Keratinocyte (primary cell): ENCODE measurements around the gene RNU7-1.

Experiments used
- EZH2 ChIP-seq: IDR thresholded peaks from one replicate; pipeline ENCODE4 v1.6.1; 2012; ENCODE audit warnings: inconsistent platforms, mild to moderate bottlenecking, low read length, moderate library complexity
- TF ChIP-seq, protein P1 (sequence below), 3 experiments: IDR thresholded peaks in 1 of 3; conservative IDR thresholded peaks in 1 of 3; optimal IDR thresholded peaks in 1 of 3; 2 replicates in 2 of 3; 3 replicates in 1 of 3; pipeline versions ENCODE3 to v1.5.1; 2011; ENCODE audit warnings: low read length in 3 of 3, mild to moderate bottlenecking in 3 of 3, moderate library complexity in 2 of 3, control low read depth in 1 of 3, inconsistent platforms in 1 of 3; ENCODE audit not compliant: insufficient read depth in 2 of 3; ENCODE audit errors: extremely low read depth in 1 of 3

DNA sequence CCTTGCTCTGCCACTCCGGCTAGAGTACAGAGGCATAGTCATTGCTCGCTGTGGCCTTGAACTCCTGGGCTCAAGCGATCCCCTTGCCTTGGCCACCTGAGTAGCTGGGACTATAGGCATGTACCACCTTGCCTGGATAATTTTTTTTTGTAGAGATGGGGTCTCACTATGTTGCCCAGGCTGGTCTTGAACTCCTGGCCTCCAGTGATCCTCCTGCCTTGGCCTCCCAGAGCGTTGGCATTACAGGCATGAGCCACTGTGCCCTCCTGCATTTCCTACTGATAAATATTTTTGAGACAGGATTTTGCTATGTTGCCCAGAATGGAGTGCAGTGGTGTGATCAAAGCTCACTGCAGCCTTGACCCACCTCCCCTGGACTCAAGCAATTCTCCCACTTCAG is 36.5 kb downstream of the RNU7-1 start:
- TF ChIP-seq EZH2, result no peak
- TF ChIP-seq, protein P1, sequence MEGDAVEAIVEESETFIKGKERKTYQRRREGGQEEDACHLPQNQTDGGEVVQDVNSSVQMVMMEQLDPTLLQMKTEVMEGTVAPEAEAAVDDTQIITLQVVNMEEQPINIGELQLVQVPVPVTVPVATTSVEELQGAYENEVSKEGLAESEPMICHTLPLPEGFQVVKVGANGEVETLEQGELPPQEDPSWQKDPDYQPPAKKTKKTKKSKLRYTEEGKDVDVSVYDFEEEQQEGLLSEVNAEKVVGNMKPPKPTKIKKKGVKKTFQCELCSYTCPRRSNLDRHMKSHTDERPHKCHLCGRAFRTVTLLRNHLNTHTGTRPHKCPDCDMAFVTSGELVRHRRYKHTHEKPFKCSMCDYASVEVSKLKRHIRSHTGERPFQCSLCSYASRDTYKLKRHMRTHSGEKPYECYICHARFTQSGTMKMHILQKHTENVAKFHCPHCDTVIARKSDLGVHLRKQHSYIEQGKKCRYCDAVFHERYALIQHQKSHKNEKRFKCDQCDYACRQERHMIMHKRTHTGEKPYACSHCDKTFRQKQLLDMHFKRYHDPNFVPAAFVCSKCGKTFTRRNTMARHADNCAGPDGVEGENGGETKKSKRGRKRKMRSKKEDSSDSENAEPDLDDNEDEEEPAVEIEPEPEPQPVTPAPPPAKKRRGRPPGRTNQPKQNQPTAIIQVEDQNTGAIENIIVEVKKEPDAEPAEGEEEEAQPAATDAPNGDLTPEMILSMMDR (optimal IDR thresholded peaks at IDR 0.05 in 1 of 3, IDR thresholded peaks at IDR 0.05 in 1 of 3, conservative IDR thresholded peaks at IDR 0.05 in 1 of 3; ENCODE audit: extremely low read depth in 1 of 3, insufficient read depth in 2 of 3, low read length in 3 of 3), result no peak
